Erythroblast (primary cell): ENCODE data around the gene RPP40.

Experiments used
- DNase-seq, 2 experiments: peaks; one replicate each; lab custom pipeline; 2025; lab: John Stamatoyannopoulos, UW
- GATA1 ChIP-seq: IDR thresholded peaks from 2 replicates; pipeline ENCODE4 v1.6.1; 2011; ENCODE audit warnings: low read depth, mild to moderate bottlenecking, control low read depth, low read length, moderate library complexity
- POLR2A ChIP-seq: IDR thresholded peaks from 2 replicates; pipeline ENCODE4 v1.6.1; 2011; ENCODE audit warnings: mild to moderate bottlenecking, low read length

RPP40 gene

GRCh38 chr6:4997862-4998261 lies 6.0 kb downstream of the RPP40 start:
- no peak for TF ChIP-seq GATA1
- no peak for TF ChIP-seq POLR2A
- DNase-seq, result no peak

DNA sequence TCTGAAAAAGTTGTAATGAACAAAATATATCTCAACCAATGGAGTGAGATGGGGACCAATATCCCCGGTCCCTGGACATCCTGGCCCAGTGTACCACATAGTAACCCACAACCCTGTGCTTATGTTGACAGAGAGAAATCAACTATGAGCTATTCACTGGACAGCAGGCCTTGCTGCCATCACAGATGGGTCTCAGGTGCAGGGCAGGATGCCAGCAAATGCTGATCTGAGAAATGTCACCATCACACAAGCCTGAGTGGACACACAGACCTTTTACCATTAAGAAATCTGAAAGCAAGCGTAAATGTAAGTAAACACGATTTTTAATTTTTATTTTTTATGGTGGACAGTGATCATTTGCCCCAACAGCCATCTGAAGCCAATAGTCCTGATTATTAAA lies 9.1 kb downstream of the RPP40 start:
- no peak for TF ChIP-seq GATA1
- DNase-seq, result no peak

GRCh38 chr6:4987432-4987831 lies 16.4 kb downstream of the RPP40 start:
- no peak for DNase-seq
- no peak for TF ChIP-seq GATA1
- no peak for TF ChIP-seq POLR2A

GRCh38 chr6:4986999-4987398 lies 16.8 kb downstream of the RPP40 start:
- DNase-seq, result no peak
- no peak for TF ChIP-seq POLR2A
- TF ChIP-seq GATA1, result no peak

GRCh38 chr6:4983322-4983721 lies 20.5 kb downstream of the RPP40 start:
- TF ChIP-seq POLR2A (no peak), GATA1 (no peak)
- DNase-seq, result no peak

GRCh38 chr6:4981761-4982160 lies 22.1 kb downstream of the RPP40 start:
- no peak for DNase-seq
- TF ChIP-seq POLR2A (no peak), GATA1 (no peak)

GRCh38 chr6:4979426-4979825 lies 24.4 kb downstream of the RPP40 start:
- no peak for DNase-seq
- no peak for TF ChIP-seq GATA1
- no peak for TF ChIP-seq POLR2A

GRCh38 chr6:4977468-4977867 lies 26.4 kb downstream of the RPP40 start:
- DNase-seq, result no peak
- TF ChIP-seq POLR2A (no peak), GATA1 (no peak)

GRCh38 chr6:4975506-4975905 lies 28.3 kb downstream of the RPP40 start:
- TF ChIP-seq POLR2A (no peak), GATA1 (no peak)

GRCh38 chr6:4974962-4975361 lies 28.9 kb downstream of the RPP40 start:
- TF ChIP-seq GATA1 (no peak), POLR2A (no peak)
- no peak for DNase-seq

More at GRCh38 chr6:4975506-4975905, 28.3 kb downstream of the RPP40 start:
- DNase-seq, result no peak

DNA sequence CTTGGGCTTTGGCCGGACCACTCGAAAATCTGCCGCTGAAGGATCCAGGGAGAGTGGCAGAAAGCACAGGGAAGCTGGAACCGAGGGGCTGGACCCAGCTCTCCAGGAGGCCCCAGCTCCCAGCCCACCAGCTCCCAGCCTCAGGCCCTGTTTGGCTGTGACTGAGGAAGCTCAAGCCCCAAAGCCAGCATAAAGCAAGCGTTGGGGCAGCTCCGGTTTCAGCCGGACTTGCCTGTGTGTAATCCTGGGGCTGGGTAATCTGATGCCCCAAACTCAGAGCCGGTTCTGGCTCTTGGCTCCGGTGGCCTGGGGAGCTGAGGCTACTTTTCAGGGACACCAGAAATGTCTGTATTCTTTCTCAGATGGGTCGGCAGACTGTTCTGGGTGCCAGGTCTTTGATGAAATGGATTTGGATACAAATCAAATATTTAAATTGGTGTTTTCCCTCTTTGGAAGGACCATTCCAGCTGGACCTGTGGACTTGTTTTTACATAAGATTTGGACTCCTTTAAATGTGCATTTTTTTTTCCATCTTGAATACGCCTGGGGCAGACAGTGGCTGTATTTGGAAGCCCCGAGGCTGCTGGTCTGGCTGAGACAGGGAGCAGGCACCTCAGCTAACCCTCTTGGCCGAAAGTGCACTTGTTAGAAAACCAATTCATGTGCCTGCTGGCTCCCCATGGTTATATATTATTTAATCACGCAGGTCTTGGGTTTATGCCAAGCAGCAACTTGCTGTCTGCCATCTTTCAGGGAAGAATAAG lies 29.7 kb downstream of the RPP40 start:
- DNase-seq, result no peak
- TF ChIP-seq POLR2A (no peak), GATA1 (no peak)

DNA sequence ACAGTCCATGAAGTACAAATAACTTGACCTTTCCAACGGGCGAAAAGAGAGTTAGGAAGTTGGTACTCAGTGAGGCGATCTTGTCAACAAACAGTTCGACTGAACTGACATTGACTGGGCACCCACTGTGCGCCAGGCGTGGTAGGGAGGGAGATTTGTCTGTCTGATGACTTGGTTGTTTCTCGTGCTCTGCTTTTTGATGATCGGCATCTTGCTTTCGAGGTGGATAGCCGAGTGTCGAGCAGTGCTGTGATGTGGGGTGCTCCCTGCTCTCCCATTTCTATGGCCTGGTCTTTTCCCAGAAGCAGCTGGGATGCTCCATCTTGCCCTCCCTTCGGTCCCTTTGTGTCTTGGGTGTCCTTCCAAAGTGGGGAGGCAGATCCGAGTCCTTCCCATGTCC lies 30.4 kb downstream of the RPP40 start:
- no peak for TF ChIP-seq GATA1
- no peak for TF ChIP-seq POLR2A
- no peak for DNase-seq

DNA sequence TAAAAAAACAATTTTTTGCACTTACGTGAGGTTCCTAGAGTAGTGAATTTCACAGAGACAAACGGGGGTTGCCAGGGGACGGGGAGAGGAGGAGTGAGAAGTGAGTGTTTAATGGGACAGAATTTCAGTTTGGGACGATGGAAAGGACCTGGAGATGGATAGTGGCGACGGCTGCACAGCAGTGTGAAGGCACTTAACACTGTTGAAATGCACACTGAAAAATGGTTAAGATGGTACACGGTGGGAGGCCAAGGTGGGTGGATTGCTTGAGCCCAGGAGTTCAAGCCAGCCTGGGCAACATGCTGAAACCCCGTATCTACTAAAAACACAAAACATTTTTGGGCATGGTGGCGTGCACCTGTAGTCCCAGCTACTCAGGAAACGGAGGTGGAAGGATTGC lies 31.4 kb downstream of the RPP40 start:
- DNase-seq, result no peak
- TF ChIP-seq GATA1, result no peak
- no peak for TF ChIP-seq POLR2A

DNA sequence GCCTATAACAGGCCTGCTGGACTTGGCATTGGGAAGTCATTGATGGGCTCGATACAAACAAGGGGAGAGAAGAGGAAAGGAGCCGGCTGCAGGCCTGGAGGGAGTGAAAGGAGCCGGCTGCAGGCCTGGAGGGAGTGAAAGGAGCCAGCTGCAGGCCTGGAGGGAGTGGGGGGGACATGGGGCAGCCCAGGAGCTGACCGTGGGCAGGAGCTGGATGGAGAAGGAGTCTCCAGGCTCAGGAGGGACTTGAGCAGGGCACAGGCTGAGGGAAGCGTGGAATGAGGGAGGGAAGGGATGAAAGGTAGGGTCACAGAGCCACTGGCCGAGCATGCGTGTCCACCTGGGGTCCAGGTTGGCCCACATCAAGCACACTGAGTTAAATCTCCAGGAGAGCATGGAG lies 32.0 kb downstream of the RPP40 start:
- TF ChIP-seq POLR2A, result no peak
- no peak for TF ChIP-seq GATA1
- no peak for DNase-seq

DNA sequence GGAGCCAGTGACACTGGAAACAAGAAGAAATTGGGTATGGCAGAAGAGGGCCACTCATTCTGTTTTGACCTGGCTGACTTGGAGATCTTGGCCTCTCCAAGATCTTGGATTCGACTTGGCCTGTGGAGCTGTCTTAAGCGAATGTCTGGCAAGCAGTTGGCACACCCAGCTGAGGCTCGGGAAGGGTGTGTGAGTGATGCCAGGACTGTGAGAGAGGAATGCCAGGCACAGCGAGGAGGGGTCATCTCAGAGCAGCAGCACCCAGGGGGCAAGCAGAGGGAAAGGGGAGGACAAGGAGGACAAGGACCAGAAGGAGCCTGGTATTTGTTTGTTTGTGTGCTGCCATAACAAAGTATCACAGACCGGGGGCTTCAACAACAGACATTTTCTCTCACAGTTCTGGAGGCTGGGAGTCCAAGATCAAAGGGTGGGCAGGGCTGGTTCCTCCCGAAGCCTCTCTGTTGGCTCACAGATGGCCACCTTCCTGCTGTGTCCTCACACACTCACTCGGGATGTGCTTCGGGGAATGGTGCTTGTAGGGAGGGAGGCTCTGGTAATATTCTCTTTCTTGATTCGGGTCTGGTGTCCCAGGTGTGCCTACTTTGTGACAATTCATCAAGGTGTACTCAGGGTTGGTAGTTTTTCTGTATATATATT lies 33.0 kb downstream of the RPP40 start:
- TF ChIP-seq POLR2A, result no peak
- TF ChIP-seq GATA1, result no peak
- DNase-seq, result no peak
